Keratinocyte (primary cell): ENCODE measurements around the gene TMEM191C.
"Not testable (repeated sequence)": the region's sequence is repeated elsewhere in the genome, so short reads cannot be mapped to it uniquely, and the experiment has no call there.

Source experiments
- CTCF ChIP-seq, 3 experiments: IDR thresholded peaks in 1 of 3; conservative IDR thresholded peaks in 1 of 3; optimal IDR thresholded peaks in 1 of 3; 2 replicates in 2 of 3; 3 replicates in 1 of 3; pipeline versions ENCODE3 to v1.5.1; 2011; ENCODE audit warnings: low read length in 3 of 3, mild to moderate bottlenecking in 3 of 3, moderate library complexity in 2 of 3, control low read depth in 1 of 3, inconsistent platforms in 1 of 3; ENCODE audit not compliant: insufficient read depth in 2 of 3; ENCODE audit errors: extremely low read depth in 1 of 3
- EZH2 ChIP-seq: IDR thresholded peaks from one replicate; pipeline ENCODE4 v1.6.1; 2012; ENCODE audit warnings: inconsistent platforms, mild to moderate bottlenecking, low read length, moderate library complexity

DNA sequence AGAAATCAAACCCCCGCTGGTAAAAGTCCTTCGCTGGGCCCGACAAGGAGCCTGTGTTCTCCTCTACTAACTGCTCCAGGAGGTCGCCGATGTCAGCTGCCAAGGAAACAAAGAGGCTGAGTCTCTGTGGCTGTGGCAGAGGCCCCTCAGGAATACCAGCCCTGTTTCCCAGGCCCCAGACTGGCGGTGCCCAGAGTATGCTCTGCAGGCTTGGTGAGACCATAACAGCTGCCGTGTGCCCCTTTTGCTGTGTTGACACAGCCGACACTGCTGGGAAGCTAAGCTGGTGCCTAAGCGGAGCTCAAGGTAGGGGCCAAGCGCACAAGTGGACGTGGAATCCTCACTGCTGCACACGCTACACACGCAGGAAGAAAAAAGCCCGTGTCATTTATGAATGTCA is 16.9 kb downstream of the TMEM191C start:
- TF ChIP-seq CTCF (optimal IDR thresholded peaks at IDR 0.05 in 1 of 3, IDR thresholded peaks at IDR 0.05 in 1 of 3, conservative IDR thresholded peaks at IDR 0.05 in 1 of 3; ENCODE audit: extremely low read depth in 1 of 3, insufficient read depth in 2 of 3, low read length in 3 of 3); EZH2: not testable (repeated sequence)
